ENCODE data around the gene MID1IP1.

- no peak for TF ChIP-seq CTCF (conservative IDR thresholded peaks at IDR 0.05 in 1 of 2, IDR thresholded peaks at IDR 0.05 in 1 of 2; ENCODE audit: low read depth in 1 of 2, low read length in 2 of 2)
- TF ChIP-seq EZH2 (IDR thresholded peaks at IDR 0.05; ENCODE audit: low read length, missing control alignments) = no peak
Observed at GRCh38 chrX:38820751-38821150, 19.5 kb downstream of the MID1IP1 start.

Data from fibroblast of lung (primary cell).